ENCODE data around the gene ERMARD.

ERMARD gene

DNA sequence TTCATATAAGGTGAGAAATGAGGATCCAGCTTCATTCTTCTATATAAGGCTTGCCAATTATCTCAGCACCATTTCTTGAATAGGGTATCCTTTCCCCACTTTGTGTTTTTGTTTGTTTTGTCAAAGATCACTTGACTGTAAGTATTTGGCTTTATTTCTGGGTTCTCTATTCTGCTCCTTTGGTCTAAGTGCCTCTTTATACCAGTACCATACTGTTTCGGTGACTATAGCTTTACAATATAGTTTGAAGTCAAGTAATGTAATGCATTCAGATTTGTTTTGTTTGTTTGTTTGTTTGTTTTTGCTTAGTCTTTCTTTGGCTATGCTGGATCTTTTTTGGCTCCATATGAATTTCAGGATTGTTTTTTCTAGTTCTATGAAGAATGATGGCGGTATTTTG lies 64.6 kb downstream of the ERMARD start:
- TF ChIP-seq, protein P1, sequence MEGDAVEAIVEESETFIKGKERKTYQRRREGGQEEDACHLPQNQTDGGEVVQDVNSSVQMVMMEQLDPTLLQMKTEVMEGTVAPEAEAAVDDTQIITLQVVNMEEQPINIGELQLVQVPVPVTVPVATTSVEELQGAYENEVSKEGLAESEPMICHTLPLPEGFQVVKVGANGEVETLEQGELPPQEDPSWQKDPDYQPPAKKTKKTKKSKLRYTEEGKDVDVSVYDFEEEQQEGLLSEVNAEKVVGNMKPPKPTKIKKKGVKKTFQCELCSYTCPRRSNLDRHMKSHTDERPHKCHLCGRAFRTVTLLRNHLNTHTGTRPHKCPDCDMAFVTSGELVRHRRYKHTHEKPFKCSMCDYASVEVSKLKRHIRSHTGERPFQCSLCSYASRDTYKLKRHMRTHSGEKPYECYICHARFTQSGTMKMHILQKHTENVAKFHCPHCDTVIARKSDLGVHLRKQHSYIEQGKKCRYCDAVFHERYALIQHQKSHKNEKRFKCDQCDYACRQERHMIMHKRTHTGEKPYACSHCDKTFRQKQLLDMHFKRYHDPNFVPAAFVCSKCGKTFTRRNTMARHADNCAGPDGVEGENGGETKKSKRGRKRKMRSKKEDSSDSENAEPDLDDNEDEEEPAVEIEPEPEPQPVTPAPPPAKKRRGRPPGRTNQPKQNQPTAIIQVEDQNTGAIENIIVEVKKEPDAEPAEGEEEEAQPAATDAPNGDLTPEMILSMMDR (IDR thresholded peaks at IDR 0.05; ENCODE audit: low read depth, low read length), result no peak
- in situ Hi-C loops (cut with HindIII; ENCODE audit: low sequenced_read_pairs), result no loop called here
- DNase-seq (ENCODE audit: low read depth, low spot score), result no peak
- H3K4me3 ChIP-seq (ENCODE audit: low read depth, low read length), result no peak overlapping the region

DNA sequence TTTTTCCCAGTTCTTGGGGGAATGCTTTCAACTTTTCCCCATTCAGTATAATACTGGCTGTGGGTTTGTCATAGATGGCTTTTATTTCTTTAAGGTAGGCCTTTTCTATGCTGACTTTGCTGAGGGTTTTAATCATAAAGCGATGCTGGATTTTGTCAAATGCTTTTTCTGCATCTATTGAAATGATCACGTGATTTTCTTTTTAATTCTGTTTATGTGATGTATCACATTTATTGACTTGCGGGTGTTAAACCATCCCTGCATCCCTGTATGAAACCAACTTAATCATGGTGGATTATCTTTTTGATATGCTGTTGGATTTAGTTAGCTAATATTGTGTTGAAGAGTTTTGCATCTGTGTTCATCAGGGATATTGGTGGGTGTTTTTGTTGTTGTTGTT lies 65.6 kb downstream of the ERMARD start:
- no peak overlapping the region for H3K4me3 ChIP-seq (ENCODE audit: low read depth, low read length)
- in situ Hi-C loops (cut with HindIII; ENCODE audit: low sequenced_read_pairs), result no loop called here
- DNase-seq (ENCODE audit: low read depth, low spot score), result no peak
- TF ChIP-seq, protein P1 (IDR thresholded peaks at IDR 0.05; ENCODE audit: low read depth, low read length), result no peak

DNA sequence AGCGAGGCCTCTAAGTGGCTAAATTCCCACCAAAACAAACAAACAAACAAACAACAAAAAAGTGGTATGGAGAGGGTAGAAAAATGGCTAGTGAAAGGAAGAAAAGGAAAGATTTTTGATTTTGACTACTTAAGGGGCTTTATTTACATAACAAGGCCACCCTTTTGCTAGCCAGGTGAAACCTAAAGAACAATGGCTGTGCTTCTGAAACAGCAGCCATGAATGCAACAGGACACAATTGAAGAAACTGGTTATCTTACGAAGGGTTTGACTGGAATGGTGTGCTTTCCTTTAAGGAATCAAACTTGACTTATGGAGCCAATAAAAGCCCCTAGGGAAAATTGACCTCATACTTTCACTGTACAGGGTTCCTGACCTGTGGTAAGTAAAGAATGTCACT lies 68.9 kb downstream of the ERMARD start:
- no peak for DNase-seq (ENCODE audit: low read depth, low spot score)
- in situ Hi-C loops (cut with HindIII; ENCODE audit: low sequenced_read_pairs), result no loop called here
- TF ChIP-seq, protein P1 (IDR thresholded peaks at IDR 0.05; ENCODE audit: low read depth, low read length), result no peak
- no peak overlapping the region for H3K4me3 ChIP-seq (ENCODE audit: low read depth, low read length)

DNA sequence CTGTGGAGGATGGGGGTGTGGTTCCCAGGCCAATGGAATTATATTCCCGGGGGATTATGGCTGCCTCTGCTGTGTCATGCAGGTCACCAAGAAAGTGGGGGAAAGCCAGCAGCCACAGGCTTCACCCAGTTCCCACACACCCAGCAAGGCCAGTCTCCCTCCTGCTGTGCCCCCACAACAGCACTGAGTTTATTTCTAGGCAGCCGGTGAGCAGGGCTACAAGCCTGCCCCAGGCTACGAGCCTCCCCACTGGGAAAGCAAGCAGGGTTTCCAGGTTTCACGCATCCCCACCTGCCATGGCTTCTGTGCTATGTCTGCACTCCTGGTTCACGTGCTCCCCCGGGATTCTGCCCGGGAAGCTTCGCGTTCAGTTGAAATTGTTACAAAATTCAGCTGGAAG lies 72.6 kb downstream of the ERMARD start:
- no peak overlapping the region for H3K4me3 ChIP-seq (ENCODE audit: low read depth, low read length)
- TF ChIP-seq, protein P1 (IDR thresholded peaks at IDR 0.05; ENCODE audit: low read depth, low read length), result no peak
- DNase-seq (ENCODE audit: low read depth, low spot score), result no peak
- in situ Hi-C loops (cut with HindIII; ENCODE audit: low sequenced_read_pairs), result no loop called here

DNA sequence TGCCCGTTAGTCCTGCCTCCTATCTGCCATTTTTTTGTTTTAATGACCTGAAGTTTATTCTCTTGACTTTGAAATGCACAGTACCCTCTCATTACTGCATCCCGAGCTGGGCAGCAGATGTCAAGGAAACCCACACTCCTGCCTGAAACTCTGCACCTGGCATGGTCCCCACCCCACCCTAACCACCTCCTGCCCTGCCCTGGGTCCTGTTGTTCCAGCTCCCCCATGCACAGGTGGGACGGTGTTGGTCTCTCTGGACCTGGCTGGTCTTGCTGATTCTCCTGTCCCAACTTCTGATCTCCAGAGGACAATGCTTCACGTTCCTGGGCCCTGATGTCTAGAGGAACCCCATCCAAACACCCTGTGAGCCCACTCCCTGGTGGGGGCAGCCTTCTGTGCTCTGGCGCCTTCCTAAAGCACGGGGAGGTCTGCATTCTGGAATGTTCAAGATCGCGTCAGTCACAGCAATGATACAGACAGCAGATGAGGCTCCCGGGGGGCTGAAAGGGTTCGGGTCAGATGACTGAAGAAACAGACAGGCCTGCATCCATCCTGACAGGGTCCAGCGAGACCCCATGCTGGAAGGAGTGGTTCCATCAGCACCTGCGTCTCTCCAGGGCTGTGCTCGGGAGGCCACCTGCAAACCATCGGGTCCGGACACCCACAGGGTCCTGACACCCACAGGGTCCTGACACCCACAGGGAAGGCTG lies 73.6 kb downstream of the ERMARD start:
- TF ChIP-seq, protein P1 (IDR thresholded peaks at IDR 0.05; ENCODE audit: low read depth, low read length), result no peak
- in situ Hi-C loops (cut with HindIII; ENCODE audit: low sequenced_read_pairs), result no loop called here
- DNase-seq (ENCODE audit: low read depth, low spot score), result no peak
- no peak overlapping the region for H3K4me3 ChIP-seq (ENCODE audit: low read depth, low read length)

DNA sequence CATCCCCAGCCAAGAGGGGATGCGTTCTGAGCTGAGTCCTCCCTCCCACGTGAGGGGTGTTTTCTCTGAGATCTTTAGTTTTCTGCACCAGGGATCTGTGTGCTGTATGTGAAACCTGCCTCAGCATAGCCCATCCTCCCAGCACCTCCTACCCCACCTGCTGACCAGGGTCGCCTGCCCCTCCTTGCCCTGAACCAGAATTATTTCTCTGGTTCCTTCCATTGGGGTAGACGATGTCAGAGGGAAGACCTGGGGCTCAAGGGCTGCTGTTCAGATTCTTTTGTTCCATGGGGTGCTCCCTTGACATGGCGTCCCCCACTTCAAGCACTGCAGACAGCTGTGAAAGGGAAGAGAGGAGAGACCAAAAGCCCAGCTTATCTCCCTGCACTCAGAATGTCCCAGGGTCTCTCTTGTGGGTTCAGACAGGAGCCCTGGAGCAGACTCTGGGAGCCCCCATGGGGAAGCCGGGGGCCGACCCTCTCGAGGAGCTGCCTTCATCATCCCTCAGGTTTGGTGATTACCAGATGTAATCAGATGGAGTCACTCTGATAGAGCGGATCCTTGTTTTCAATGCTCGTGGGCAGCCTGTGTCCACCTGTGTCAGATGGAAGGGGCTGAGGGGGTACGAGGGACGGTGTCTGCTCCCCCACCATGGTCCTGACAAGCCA lies 74.3 kb downstream of the ERMARD start:
- H3K4me3 ChIP-seq (ENCODE audit: low read depth, low read length), result no peak overlapping the region
- in situ Hi-C loops (cut with HindIII; ENCODE audit: low sequenced_read_pairs), result no loop called here
- no peak for DNase-seq (ENCODE audit: low read depth, low spot score)
- TF ChIP-seq, protein P1 (IDR thresholded peaks at IDR 0.05; ENCODE audit: low read depth, low read length), result no peak

Data from astrocyte of the spinal cord (primary cell).